ENCODE results near the gene SGCD. TPM values are rescaled to one million over a fixed set of nuclear protein-coding genes. Genes with fewer than 3 reads are reported as not detected.
A peak's percentile ranks its signal among the peaks of the same experiment; 100 is the strongest.

SGCD gene
- total and polyA plus RNA-seq, 4 donors: 0.79 to 20.9 (median 6.0) TPM

DNA sequence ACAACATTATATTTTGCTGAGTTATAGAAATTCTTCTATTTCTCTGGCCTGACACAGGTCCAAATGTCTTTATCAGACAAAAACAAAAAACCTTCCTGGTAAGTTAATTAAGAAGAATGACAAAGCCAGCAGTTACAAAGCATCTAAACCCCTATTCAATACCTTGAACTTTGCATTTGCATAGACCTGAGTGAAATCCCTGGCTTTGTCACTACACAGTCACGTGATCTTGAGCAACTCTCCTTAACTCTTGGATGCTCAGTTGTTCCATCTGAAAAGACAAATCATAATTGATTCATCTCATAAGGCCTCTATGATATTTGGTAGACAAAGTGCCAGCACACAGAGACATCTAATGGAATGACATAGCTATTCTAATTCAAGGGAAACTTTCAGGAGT is 356.5 kb downstream of the SGCD start:
- Histone ChIP-seq H3K9ac (ENCODE audit: insufficient read depth in 1 of 2, low read length in 2 of 2) (no peak overlapping the region), H3K27me3 (ENCODE audit: control insufficient read depth in 3 of 3, insufficient read depth in 3 of 3, low read length in 2 of 3) (no peaks in the 10 kb centered on the region), H3K36me3 (ENCODE audit: control insufficient read depth in 4 of 4, insufficient read depth in 4 of 4, low read length in 4 of 4) (no peaks in the 10 kb centered on the region), H3K4me3 (no peak overlapping the region), H3K9me3 (ENCODE audit: control insufficient read depth in 4 of 4, insufficient read depth in 3 of 4, low read length in 3 of 4) (no peaks in the 10 kb centered on the region), H3K4me1 (ENCODE audit: control insufficient read depth in 5 of 5, insufficient read depth in 5 of 5, low read length in 5 of 5) (peaks cover 0 to 24% (median 0%) of the 10 kb centered on the region in 5 donors), H3K27ac (ENCODE audit: low read depth in 1 of 2, low read length in 1 of 2) (no peak overlapping the region)
- DNase-seq: no peak
- ATAC-seq (ENCODE audit: insufficient read depth, low FRiP score): no peak
- WGBS, 2 donors: 61 to 72% methylated on average over 1 of the region's 1 CpG
- TF ChIP-seq, protein P1, sequence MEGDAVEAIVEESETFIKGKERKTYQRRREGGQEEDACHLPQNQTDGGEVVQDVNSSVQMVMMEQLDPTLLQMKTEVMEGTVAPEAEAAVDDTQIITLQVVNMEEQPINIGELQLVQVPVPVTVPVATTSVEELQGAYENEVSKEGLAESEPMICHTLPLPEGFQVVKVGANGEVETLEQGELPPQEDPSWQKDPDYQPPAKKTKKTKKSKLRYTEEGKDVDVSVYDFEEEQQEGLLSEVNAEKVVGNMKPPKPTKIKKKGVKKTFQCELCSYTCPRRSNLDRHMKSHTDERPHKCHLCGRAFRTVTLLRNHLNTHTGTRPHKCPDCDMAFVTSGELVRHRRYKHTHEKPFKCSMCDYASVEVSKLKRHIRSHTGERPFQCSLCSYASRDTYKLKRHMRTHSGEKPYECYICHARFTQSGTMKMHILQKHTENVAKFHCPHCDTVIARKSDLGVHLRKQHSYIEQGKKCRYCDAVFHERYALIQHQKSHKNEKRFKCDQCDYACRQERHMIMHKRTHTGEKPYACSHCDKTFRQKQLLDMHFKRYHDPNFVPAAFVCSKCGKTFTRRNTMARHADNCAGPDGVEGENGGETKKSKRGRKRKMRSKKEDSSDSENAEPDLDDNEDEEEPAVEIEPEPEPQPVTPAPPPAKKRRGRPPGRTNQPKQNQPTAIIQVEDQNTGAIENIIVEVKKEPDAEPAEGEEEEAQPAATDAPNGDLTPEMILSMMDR (IDR thresholded peaks at IDR 0.05; ENCODE audit: control extremely low read depth, extremely low read depth): no peak

DNA sequence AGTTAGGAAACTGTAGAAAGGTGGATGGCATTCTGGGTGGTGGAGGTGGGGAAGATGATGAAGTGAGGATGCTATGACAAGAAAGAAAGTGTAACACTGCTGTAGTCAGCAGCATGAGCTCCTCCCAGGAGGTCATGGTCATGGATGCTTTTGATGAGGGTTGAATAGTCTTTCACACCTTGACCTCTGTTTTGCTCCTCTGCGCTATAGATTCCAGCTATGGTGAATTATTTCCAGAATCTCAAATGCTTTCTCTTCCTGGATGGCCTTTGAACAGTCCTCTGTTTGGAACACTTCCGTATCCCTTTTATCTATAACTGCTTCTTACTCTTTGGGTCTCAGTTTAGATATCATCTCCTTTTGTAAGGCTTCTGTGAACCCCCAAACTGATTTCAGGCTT is 357.3 kb downstream of the SGCD start:
- Histone ChIP-seq H3K4me1 (ENCODE audit: control insufficient read depth in 5 of 5, insufficient read depth in 5 of 5, low read length in 5 of 5) (peaks cover 0 to 18% (median 0%) of the 10 kb centered on the region in 5 donors), H3K4me3 (no peak overlapping the region), H3K9me3 (ENCODE audit: control insufficient read depth in 4 of 4, insufficient read depth in 3 of 4, low read length in 3 of 4) (no peaks in the 10 kb centered on the region), H3K27ac (ENCODE audit: low read depth in 1 of 2, low read length in 1 of 2) (no peak overlapping the region), H3K27me3 (ENCODE audit: control insufficient read depth in 3 of 3, insufficient read depth in 3 of 3, low read length in 2 of 3) (no peaks in the 10 kb centered on the region), H3K9ac (ENCODE audit: insufficient read depth in 1 of 2, low read length in 2 of 2) (no peak overlapping the region), H3K36me3 (ENCODE audit: control insufficient read depth in 4 of 4, insufficient read depth in 4 of 4, low read length in 4 of 4) (no peaks in the 10 kb centered on the region)
- TF ChIP-seq, protein P1 (IDR thresholded peaks at IDR 0.05; ENCODE audit: control extremely low read depth, extremely low read depth): no peak
- ATAC-seq (ENCODE audit: insufficient read depth, low FRiP score) (no peak), DNase-seq (no peak)
- 92 to 96% methylated on average over 2 of the region's 2 CpGs for WGBS, 2 donors

DNA sequence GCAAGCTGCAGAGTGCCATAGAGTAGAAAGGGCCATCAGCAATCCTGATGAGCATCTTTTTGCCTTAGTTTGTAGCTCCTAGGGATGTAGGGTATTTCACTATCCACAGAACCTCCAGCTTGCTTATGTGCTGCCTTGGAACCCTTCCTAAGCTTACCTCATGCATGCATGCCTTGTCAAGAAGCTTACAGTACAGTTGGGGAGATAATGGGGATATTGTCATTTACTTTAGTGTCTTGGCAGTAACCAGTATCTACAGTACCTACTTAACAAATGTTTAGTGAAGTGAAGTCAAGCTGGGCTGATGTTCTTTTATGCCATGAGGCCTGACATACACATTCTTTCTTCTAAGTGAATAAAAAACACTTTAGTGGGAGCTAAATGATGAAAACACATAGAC is 358.5 kb downstream of the SGCD start:
- Histone ChIP-seq H3K4me3 (no peak overlapping the region), H3K27me3 (ENCODE audit: control insufficient read depth in 3 of 3, insufficient read depth in 3 of 3, low read length in 2 of 3) (no peaks in the 10 kb centered on the region), H3K4me1 (ENCODE audit: control insufficient read depth in 5 of 5, insufficient read depth in 5 of 5, low read length in 5 of 5) (peaks cover 0 to 12% (median 0%) of the 10 kb centered on the region in 5 donors), H3K27ac (ENCODE audit: low read depth in 1 of 2, low read length in 1 of 2) (no peak overlapping the region), H3K9me3 (ENCODE audit: control insufficient read depth in 4 of 4, insufficient read depth in 3 of 4, low read length in 3 of 4) (no peaks in the 10 kb centered on the region), H3K36me3 (ENCODE audit: control insufficient read depth in 4 of 4, insufficient read depth in 4 of 4, low read length in 4 of 4) (no peaks in the 10 kb centered on the region), H3K9ac (ENCODE audit: insufficient read depth in 1 of 2, low read length in 2 of 2) (no peak overlapping the region)
- TF ChIP-seq, protein P1 (IDR thresholded peaks at IDR 0.05; ENCODE audit: control extremely low read depth, extremely low read depth): no peak
- DNase-seq (no peak), ATAC-seq (ENCODE audit: insufficient read depth, low FRiP score) (no peak)

DNA sequence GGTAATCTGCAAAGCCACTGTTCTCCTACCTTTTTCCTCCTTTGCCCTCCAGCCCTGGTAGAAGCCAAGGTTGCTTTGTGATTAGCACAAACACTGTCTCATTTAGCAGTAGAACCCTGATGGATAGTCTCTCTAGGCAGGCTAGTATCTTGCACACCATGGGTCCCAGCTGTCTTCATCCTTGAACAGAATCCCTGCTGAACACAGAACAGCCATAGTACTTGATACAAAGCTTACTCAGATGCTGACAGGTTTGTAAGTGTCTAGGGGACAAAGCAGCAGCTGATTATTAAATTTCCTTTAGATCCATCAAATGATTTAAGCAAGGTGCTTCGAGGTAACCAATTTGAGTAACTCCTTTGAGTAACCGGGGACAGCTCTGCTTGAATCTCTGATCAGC is 359.4 kb downstream of the SGCD start:
- H3K9ac ChIP-seq (ENCODE audit: insufficient read depth in 1 of 2, low read length in 2 of 2): no peak overlapping the region
- H3K27ac ChIP-seq (ENCODE audit: low read depth in 1 of 2, low read length in 1 of 2): peak overlapping the region in 1 of 2 donors; percentile 61
- ATAC-seq (ENCODE audit: insufficient read depth, low FRiP score): no peak
- WGBS, 2 donors: 80 to 82% methylated on average over 2 of the region's 2 CpGs
- DNase-seq: no peak
- TF ChIP-seq, protein P1 (IDR thresholded peaks at IDR 0.05; ENCODE audit: control extremely low read depth, extremely low read depth): no peak
- H3K4me3 ChIP-seq: no peak overlapping the region
- peaks cover 0 to 12% (median 0%) of the 10 kb centered on the region in 5 donors for H3K4me1 ChIP-seq (ENCODE audit: control insufficient read depth in 5 of 5, insufficient read depth in 5 of 5, low read length in 5 of 5)
- no peaks in the 10 kb centered on the region for H3K9me3 ChIP-seq (ENCODE audit: control insufficient read depth in 4 of 4, insufficient read depth in 3 of 4, low read length in 3 of 4)
- no peaks in the 10 kb centered on the region for H3K27me3 ChIP-seq (ENCODE audit: control insufficient read depth in 3 of 3, insufficient read depth in 3 of 3, low read length in 2 of 3)
- H3K36me3 ChIP-seq (ENCODE audit: control insufficient read depth in 4 of 4, insufficient read depth in 4 of 4, low read length in 4 of 4): no peaks in the 10 kb centered on the region
